ENCODE measurements around the gene PINLYP.
A peak's percentile ranks its signal among the peaks of the same experiment; 100 is the strongest.

Gene PINLYP

GRCh38 chr19:43569657-43570056 is 5.9 kb upstream of the PINLYP start:
- no peak overlapping the region for H3K4me3 ChIP-seq (ENCODE audit: low read depth, low read length)
- TF ChIP-seq CTCF (IDR thresholded peaks at IDR 0.05; ENCODE audit: control insufficient read depth, extremely low read depth, insufficient read depth): no peak
- DNase-seq (ENCODE audit: low read depth): no peak

DNA sequence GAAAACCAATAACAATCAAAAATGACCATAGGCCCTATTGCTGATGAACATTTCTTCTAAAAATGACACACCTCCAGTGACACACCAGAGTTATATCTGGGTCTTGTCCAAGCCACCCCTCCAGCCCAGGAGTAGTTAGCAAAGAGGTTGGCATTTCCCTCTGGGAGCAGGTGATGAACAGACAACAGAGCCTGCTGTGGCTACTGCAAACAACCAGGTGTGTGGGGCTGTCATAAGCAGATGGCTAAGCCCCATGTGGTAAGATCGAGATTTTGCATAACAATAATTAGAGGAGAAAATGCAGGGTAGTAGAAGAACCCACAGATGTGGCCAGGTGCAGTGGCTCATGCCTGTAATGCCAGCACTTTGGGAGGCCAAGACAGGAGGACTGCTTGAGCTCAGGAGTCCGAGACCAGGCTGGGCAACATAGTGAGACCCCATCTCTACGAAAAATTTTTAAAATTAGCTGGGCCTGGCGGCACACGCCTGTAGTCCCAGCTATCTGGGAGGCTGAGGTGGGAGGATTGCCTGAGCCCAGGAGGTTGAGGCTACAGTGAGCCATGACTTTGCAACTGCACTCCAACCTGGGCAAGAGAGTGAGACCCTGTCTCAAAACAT is 5.3 kb upstream of the PINLYP start:
- no peak overlapping the region for H3K4me3 ChIP-seq (ENCODE audit: low read depth, low read length)
- TF ChIP-seq CTCF (IDR thresholded peaks at IDR 0.05; ENCODE audit: control insufficient read depth, extremely low read depth, insufficient read depth): no peak
- DNase-seq (ENCODE audit: low read depth): no peak

- no peak for TF ChIP-seq CTCF (IDR thresholded peaks at IDR 0.05; ENCODE audit: control insufficient read depth, extremely low read depth, insufficient read depth)
- DNase-seq (ENCODE audit: low read depth): no peak
- H3K4me3 ChIP-seq (ENCODE audit: low read depth, low read length): no peak overlapping the region
These were observed 3.4 kb upstream of the PINLYP start for GRCh38 chr19:43572171-43572588.

DNA sequence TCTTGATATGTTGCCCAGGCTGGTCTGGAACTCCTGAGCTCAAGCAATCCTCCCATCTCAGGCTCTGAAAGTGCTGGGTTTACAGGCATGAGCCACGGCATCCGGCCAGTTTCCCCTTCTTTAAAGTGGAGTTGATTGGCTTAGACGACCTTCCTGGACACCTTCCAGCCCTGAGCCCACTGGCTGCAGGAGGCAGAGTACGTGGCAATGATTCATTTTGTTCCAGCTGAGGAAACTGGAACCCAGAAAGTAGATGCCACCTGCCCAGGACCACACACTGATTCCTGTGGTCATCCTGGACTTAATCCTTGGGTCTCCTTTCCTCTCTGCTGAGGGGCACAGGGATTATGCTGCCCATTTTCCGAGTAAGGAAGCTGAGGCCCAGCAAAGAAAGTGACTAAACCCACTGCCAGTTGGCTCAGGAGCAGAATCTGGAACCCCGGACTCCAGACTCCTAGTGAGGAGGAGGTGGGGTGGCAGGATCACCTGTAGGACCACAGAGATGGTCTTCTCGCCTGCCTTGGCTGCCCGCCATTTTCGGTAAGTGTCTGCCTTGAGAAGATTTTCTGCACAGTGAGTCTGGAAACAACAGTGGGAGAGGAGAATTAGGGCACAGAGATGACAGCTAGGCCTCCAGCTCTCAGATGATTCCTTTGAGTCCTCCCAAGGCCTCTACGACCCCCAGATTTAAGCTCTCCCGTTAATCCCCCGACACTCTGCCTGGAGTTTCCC is 1.0 kb upstream of the PINLYP start:
- H3K4me3 ChIP-seq (ENCODE audit: low read depth, low read length): peak overlapping the region; percentile 90
- DNase-seq (ENCODE audit: low read depth): no peak
- TF ChIP-seq CTCF (IDR thresholded peaks at IDR 0.05; ENCODE audit: control insufficient read depth, extremely low read depth, insufficient read depth): no peak

DNA sequence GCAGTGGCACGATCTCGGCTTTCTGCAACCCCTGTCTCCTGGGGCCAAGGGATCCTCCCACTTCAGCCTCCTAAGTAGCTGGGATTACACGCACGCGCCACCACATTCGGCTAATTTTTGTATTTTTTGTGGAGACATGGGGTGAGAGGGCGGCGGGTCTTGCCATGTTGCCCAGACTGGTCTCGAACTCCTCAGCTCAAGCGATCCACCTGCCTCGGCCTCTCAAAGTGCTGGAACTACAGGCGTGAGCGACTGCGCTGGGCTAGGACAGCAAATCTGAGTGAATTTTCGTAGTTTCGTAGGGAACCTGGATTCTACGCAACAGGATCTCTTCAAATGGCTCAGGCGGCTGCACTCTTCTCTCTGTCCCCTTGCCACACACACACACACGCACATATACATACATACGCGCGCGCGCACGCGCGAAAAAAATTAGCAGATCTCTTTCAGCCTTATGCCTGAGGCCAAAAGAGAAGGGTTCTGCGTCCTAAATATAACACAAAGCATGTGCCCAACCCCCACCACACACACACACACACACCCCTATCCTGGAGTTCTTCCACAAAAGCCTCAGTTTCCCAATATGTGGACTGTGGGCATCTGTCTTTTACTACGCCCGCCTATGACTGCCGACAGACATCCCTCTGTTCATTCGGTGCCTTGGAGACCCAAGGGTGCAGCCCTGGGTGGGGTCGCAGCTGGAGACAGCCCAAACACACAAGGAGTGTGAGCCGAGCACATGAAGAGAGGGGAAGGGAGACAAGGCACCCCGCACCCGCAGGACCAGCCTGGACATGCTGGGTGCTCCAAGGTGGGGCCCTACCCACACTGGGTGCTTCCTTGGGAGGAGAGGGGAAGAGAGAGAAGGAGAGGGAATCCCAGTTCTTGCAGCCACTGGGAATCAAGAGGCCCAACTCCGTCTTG is 616 bp downstream of the PINLYP start:
- no peak for DNase-seq (ENCODE audit: low read depth)
- no peak overlapping the region for H3K4me3 ChIP-seq (ENCODE audit: low read depth, low read length)
- no peak for TF ChIP-seq CTCF (IDR thresholded peaks at IDR 0.05; ENCODE audit: control insufficient read depth, extremely low read depth, insufficient read depth)

DNA sequence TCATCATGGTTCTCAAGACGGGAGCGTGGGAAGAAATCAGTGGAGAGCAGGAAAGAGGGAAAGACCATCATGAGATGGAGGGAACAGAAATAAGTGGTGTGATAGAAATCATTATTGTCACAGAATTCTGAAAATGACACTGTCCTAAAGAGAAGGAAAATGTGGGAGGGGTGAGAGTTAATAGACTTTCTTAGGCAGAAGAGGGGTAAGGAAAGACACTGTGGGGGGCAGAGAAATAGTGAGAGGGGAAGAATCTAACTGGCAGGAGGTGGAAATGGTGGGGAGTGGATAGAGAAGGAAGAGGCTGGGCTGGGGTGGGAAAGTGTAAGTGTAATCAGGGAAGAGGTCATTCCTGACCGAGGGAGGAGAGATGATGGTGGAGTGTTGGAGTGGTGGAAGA is 3.2 kb downstream of the PINLYP start:
- H3K4me3 ChIP-seq (ENCODE audit: low read depth, low read length): no peak overlapping the region
- TF ChIP-seq CTCF (IDR thresholded peaks at IDR 0.05; ENCODE audit: control insufficient read depth, extremely low read depth, insufficient read depth): no peak
- no peak for DNase-seq (ENCODE audit: low read depth)

All from LNCaP clone FGC (cell line).